ENCODE measurements around the gene ATG4B. TPM values are rescaled to one million over a fixed set of nuclear protein-coding genes. Genes with fewer than 3 reads are reported as not detected.

The ATG4B gene
- total RNA-seq, result 39.6 and 86.1 TPM in 2 replicates

DNA sequence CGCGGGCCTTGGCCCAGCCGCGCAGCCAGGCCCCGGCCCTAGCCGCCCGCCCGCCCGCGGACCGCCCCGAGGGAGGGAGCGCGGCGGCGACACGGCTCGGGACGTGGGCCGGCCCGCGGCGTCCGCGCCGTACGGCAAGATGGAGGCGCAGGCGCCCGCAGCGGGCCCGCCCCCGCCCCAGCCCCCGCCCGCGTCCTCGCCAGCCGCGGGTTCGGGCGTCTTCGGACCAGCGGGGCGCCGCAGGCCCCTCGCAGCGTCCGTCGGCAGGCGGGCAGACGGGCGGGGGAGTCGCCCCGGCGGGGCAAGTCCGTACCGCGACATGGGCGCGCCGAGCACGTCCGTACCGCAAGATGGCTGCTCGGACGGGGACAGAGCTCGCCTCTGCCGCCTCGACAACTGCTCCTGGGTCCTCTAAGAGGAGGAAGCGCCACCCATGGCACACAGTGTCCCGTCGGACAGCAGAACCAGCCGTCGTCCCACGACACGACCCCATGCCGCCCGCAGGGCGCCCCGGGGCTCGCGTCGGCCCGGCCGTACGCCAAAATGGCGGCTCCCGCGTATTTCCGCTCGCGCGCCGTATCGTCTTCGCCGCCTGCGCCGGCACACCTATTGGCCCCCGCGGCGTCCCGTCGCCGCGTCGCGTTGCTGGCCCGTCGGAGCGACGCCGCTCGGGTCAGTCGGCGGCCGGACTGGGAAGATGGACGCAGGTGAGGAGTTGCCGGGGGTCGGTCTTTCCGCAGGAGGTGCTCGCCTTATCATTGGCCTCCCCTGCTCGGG is at the start of gene ATG4B, which contains the start of gene THAP4:
TSS of gene ATG4B (plus strand) at position 676 of the 777 bp plus-strand sequence. CDS start at position 698, 22 bp downstream.
TSS of gene THAP4 (minus strand) at position 141 of the 777 bp plus-strand sequence. CDS start 141 bp downstream, outside the sequence.

GRCh38 chr2:241686650-241687425 is 49.3 kb downstream of the ATG4B start, which contains the start of gene DTYMK:
Gene DTYMK (minus strand): TSS chr2:241686815. CDS start chr2:241686783, 32 bp downstream.

GRCh38 chr2:241701399-241702154 is 64.1 kb downstream of the ATG4B start, which contains the start of gene ING5:
Gene ING5 (plus strand): TSS chr2:241702039. CDS start chr2:241702066, 27 bp downstream.

Other genes starting within 250 kb of the ATG4B start
- 132 and 220 TPM in 2 replicates for gene STK25, start 129.1 kb upstream of the ATG4B start, total RNA-seq
- 16.4 and 26.1 TPM in 2 replicates for gene BOK, start 78.9 kb upstream of the ATG4B start, total RNA-seq
- gene THAP4, start 535 bp upstream of the ATG4B start, total RNA-seq, result 48.1 and 53.0 TPM in 2 replicates
- 10.7 and 14.4 TPM in 2 replicates for gene DTYMK, start 49.1 kb downstream of the ATG4B start, total RNA-seq
- gene ING5, start 64.3 kb downstream of the ATG4B start, total RNA-seq, result 30.1 and 39.6 TPM in 2 replicates
- 9.9 and 16.6 TPM in 2 replicates for gene D2HGDH, start 96.9 kb downstream of the ATG4B start, total RNA-seq
- 0.36 TPM in 1 of 2 replicates, not detected in the other for gene GAL3ST2, start 139.1 kb downstream of the ATG4B start, total RNA-seq
- 0.07 TPM in 1 of 2 replicates, not detected in the other for gene NEU4, start 171.5 kb downstream of the ATG4B start, total RNA-seq
- not detected in 2 replicates for gene PDCD1, start 221.2 kb downstream of the ATG4B start, total RNA-seq
- not detected in 2 replicates for gene RTP5, start 232.0 kb downstream of the ATG4B start, total RNA-seq